H1 (cell line): Measurements from ENCODE around the gene MMD. TPM values are rescaled to one million over a fixed set of nuclear protein-coding genes. Genes with fewer than 3 reads are reported as not detected.

Experiments used
- CTCF ChIA-PET: fragments of 300-600 bp; sonication (Branson Sonifier 250); formaldehyde crosslinking; loops from one replicate; lab custom pipeline; 2021; ENCODE audit not compliant: partially characterized antibody; lab: Charles Lee
- POLR2A ChIA-PET: fragments of 300-600 bp; sonication (Branson Sonifier 250); formaldehyde crosslinking; loops from one replicate; lab custom pipeline; 2021; ENCODE audit warnings: inconsistent platforms; ENCODE audit not compliant: partially characterized antibody; lab: Charles Lee
- DNase-seq, 2 experiments: peaks; one replicate each; pipeline versions ENCODE4 v3.0.0 to v3.0.0-alpha.2; 2010 to 2022; ENCODE audit warnings: low spot score in 2 of 2, low read depth in 1 of 2, mixed read lengths in 1 of 2
- FAIRE-seq: peaks from 2 replicates; lab custom pipeline; 2011; peaks lifted over from hg19 to GRCh38; lab: Jason Lieb, UNC
- H2AFZ ChIP-seq: 2 replicates; pipeline ENCODE4 v1.8.1; 2012; ENCODE audit warnings: low read length, inconsistent platforms
- H2AK5ac ChIP-seq: 2 replicates; pipeline ENCODE4 v1.6.1; 2013; ENCODE audit warnings: low read depth, low read length
- H2BK120ac ChIP-seq: replicated peaks from 2 replicates; pipeline ENCODE3; 2013; ENCODE audit warnings: low read depth, low read length, inconsistent platforms
- H2BK12ac ChIP-seq: 2 replicates; pipeline ENCODE4 v1.6.1; 2013; ENCODE audit warnings: low read depth, low read length
- H2BK15ac ChIP-seq: 2 replicates; pipeline ENCODE4 v1.6.1; 2013; ENCODE audit warnings: low read length
- H2BK20ac ChIP-seq: 2 replicates; pipeline ENCODE4 v1.6.1; 2013; ENCODE audit warnings: low read length
- H2BK5ac ChIP-seq: 2 replicates; pipeline ENCODE4 v1.6.1; 2013; ENCODE audit warnings: low read depth, low read length
- H3K14ac ChIP-seq: 2 replicates; pipeline ENCODE4 v1.6.1; 2013; ENCODE audit warnings: inconsistent platforms; ENCODE audit not compliant: insufficient read length
- H3K18ac ChIP-seq: 2 replicates; pipeline ENCODE4 v1.6.1; 2013; ENCODE audit warnings: low read length; ENCODE audit errors: extremely low read depth
- H3K23ac ChIP-seq: 2 replicates; pipeline ENCODE4 v1.6.1; 2013; ENCODE audit warnings: inconsistent platforms; ENCODE audit not compliant: insufficient read length
- H3K23me2 ChIP-seq: 2 replicates; pipeline ENCODE4 v1.6.1; 2013; ENCODE audit warnings: low read depth, low read length
- H3K27ac ChIP-seq: 2 replicates; pipeline ENCODE4 v1.6.1; 2011; ENCODE audit warnings: low read depth, low read length, inconsistent platforms
- H3K27me3 ChIP-seq, 4 experiments: replicated peaks in 1 of 4; 1 replicate in 1 of 4; 2 replicates in 3 of 4; pipeline versions ENCODE4 v1.6.1 to v1.8.1; 2011 to 2013; ENCODE audit warnings: low read length in 3 of 4, mild to moderate bottlenecking in 3 of 4, inconsistent platforms in 2 of 4, mixed read lengths in 2 of 4, moderate library complexity in 1 of 4; ENCODE audit not compliant: control insufficient read depth in 3 of 4, insufficient read depth in 3 of 4; ENCODE audit errors: extremely low read depth in 1 of 4
- H3K36me3 ChIP-seq, 4 experiments: 2 replicates each; pipeline versions ENCODE4 v1.6.1 to v1.8.1; 2011 to 2013; ENCODE audit warnings: mild to moderate bottlenecking in 4 of 4, low read length in 3 of 4, moderate library complexity in 2 of 4, control low read depth in 1 of 4, inconsistent platforms in 1 of 4; ENCODE audit not compliant: insufficient read depth in 4 of 4, control insufficient read depth in 2 of 4
- H3K4ac ChIP-seq: replicated peaks from 2 replicates; pipeline ENCODE3; 2013; ENCODE audit warnings: low read length, low read depth, mixed read lengths, inconsistent platforms; ENCODE audit not compliant: insufficient read length
- H3K4me1 ChIP-seq, 4 experiments: replicated peaks in 1 of 4; 1 replicate in 1 of 4; 2 replicates in 3 of 4; pipeline versions ENCODE4 v1.6.1 to v1.8.1; 2011 to 2013; ENCODE audit warnings: low read length in 3 of 4, inconsistent platforms in 2 of 4, mixed read lengths in 1 of 4; ENCODE audit not compliant: insufficient read depth in 4 of 4, control insufficient read depth in 3 of 4
- H3K4me2 ChIP-seq, 2 experiments: 2 replicates each; pipeline versions ENCODE4 v1.6.1 to v1.8.1; 2011 to 2013; ENCODE audit warnings: low read depth in 2 of 2, low read length in 2 of 2, control low read depth in 1 of 2, inconsistent platforms in 1 of 2, mild to moderate bottlenecking in 1 of 2; ENCODE audit not compliant: insufficient read depth in 1 of 2
- H3K4me3 ChIP-seq, 4 experiments: fragments of 200-600, 300-600 bp in 1 of 4; sonication (generic), shearing (Covaris generic), sonication (Bioruptor Twin) in 1 of 4; 2 replicates each; pipeline versions ENCODE4 v1.5.1 to v1.8.1; 2011 to 2016; ENCODE audit warnings: low read length in 4 of 4, low read depth in 3 of 4, control low read depth in 2 of 4, inconsistent platforms in 2 of 4, mild to moderate bottlenecking in 2 of 4, mixed read lengths in 1 of 4, moderate library complexity in 1 of 4; ENCODE audit not compliant: insufficient read depth in 2 of 4; ENCODE audit errors: extremely low read depth in 1 of 4
- H3K56ac ChIP-seq: replicated peaks from 2 replicates; pipeline ENCODE3; 2013; ENCODE audit warnings: low read depth, mild to moderate bottlenecking, mixed read lengths, low read length, inconsistent platforms; ENCODE audit not compliant: insufficient read length
- H3K79me1 ChIP-seq: 2 replicates; pipeline ENCODE4 v1.6.1; 2013; ENCODE audit warnings: low read depth, low read length, control low read depth
- H3K79me2 ChIP-seq, 2 experiments: 2 replicates each; pipeline versions ENCODE4 v1.6.1 to v1.8.1; 2012 to 2013; ENCODE audit warnings: low read length in 2 of 2, mild to moderate bottlenecking in 2 of 2, inconsistent platforms in 1 of 2; ENCODE audit not compliant: insufficient read depth in 2 of 2, control insufficient read depth in 1 of 2
- H3K9ac ChIP-seq, 4 experiments: replicated peaks in 1 of 4; 1 replicate in 1 of 4; 2 replicates in 3 of 4; pipeline versions ENCODE4 v1.6.1 to v1.8.1; 2011 to 2013; ENCODE audit warnings: low read depth in 3 of 4, low read length in 3 of 4, control low read depth in 2 of 4, mild to moderate bottlenecking in 2 of 4, moderate library complexity in 2 of 4, inconsistent platforms in 1 of 4; ENCODE audit errors: extremely low read depth in 1 of 4
- H3K9me3 ChIP-seq, 2 experiments: 2 replicates each; pipeline versions ENCODE4 v1.6.1 to v1.8.1; 2012 to 2013; ENCODE audit warnings: mild to moderate bottlenecking in 2 of 2, moderate library complexity in 2 of 2, control low read depth in 1 of 2, inconsistent platforms in 1 of 2, low read depth in 1 of 2, low read length in 1 of 2, mixed read lengths in 1 of 2; ENCODE audit not compliant: insufficient read depth in 2 of 2
- H4K20me1 ChIP-seq, 2 experiments: replicated peaks in 1 of 2; 2 replicates each; pipeline versions ENCODE3 to v1.8.1; 2011 to 2013; ENCODE audit warnings: inconsistent platforms in 2 of 2, low read length in 2 of 2, mild to moderate bottlenecking in 1 of 2; ENCODE audit not compliant: insufficient read depth in 2 of 2, control insufficient read depth in 1 of 2
- H4K5ac ChIP-seq: 2 replicates; pipeline ENCODE4 v1.6.1; 2013; ENCODE audit warnings: low read length, low read depth, mixed read lengths, inconsistent platforms; ENCODE audit not compliant: insufficient read length
- H4K8ac ChIP-seq: 2 replicates; pipeline ENCODE4 v1.8.0; 2013; ENCODE audit warnings: mild to moderate bottlenecking, moderate library complexity, low read length, inconsistent platforms; ENCODE audit not compliant: insufficient read depth; ENCODE audit errors: extremely low read depth
- H4K91ac ChIP-seq: replicated peaks from 2 replicates; pipeline ENCODE3; 2013; ENCODE audit warnings: low read length, mixed read lengths, inconsistent platforms; ENCODE audit not compliant: insufficient read length
- CREB1 ChIP-seq: IDR thresholded peaks from 2 replicates; pipeline ENCODE4 v1.6.1; 2012; ENCODE audit warnings: inconsistent platforms
- GTF2F1 ChIP-seq: IDR thresholded peaks from 2 replicates; pipeline ENCODE4 v1.6.1; 2012; ENCODE audit warnings: low read depth, low read length, improper control_type of control experiment, borderline replicate concordance
- SAP30 ChIP-seq: fragments of 300-600 bp; sonication (generic); IDR thresholded peaks from 2 replicates; pipeline ENCODE4 v1.7.1; 2012; ENCODE audit warnings: low read length, moderate library complexity, mild to moderate bottlenecking, inconsistent platforms; ENCODE audit not compliant: insufficient read depth, insufficient replicate concordance
- SP1 ChIP-seq: IDR thresholded peaks from 2 replicates; pipeline ENCODE4 v1.6.1; 2011; ENCODE audit warnings: low read depth, low read length
- SRF ChIP-seq: IDR thresholded peaks from 2 replicates; pipeline ENCODE4 v1.6.1; 2011; ENCODE audit warnings: mild to moderate bottlenecking, low read depth, low read length, moderate library complexity
- YY1 ChIP-seq: IDR thresholded peaks from 2 replicates; pipeline ENCODE4 v1.6.1; 2011; ENCODE audit warnings: low read depth, mild to moderate bottlenecking, low read length
- WGBS, 2 experiments: shearing (Covaris generic) in 1 of 2; methylation state at CpG; one replicate each; pipeline versions ENCODE4 v1.1.6 to v1.1.7; 2013 to 2015; ENCODE audit warnings: low lambda C conversion rate in 2 of 2, mixed read lengths in 2 of 2, inconsistent platforms in 1 of 2, low coverage in 1 of 2, missing lambda C conversion rate in 1 of 2; ENCODE audit not compliant: insufficient replicate concordance in 2 of 2, insufficient coverage in 1 of 2, insufficient read length in 1 of 2; ENCODE audit errors: extremely low coverage in 1 of 2, missing lambda C conversion rate in 1 of 2; 5-methylcytosine and 5-hydroxymethylcytosine counted together
- polyA plus RNA-seq, 7 experiments: library from polyadenylated mRNA; depleted of rRNA in 3 of 7; stranded (reverse) in 5 of 7; unstranded in 2 of 7; fragments of >200 nt in 5 of 7; fragments of 200-250 nt in 2 of 7; gene quantifications; 1 replicate in 5 of 7; 2 replicates in 1 of 7; 4 replicates in 1 of 7; pipeline versions ENCODE4 v1.2.1 to v1.2.3, GENCODE V29; 2011 to 2013; ENCODE audit warnings: missing spikeins in 2 of 7, mixed read lengths in 2 of 7
- total RNA-seq: library from RNA; stranded (reverse); fragmentation: NEBNext Ultra II Directional; extraction: Animal tissue kit (Norgen Biotek cat#: 25700); gene quantifications from 2 replicates; pipeline ENCODE4 v1.2.1, GENCODE V29; 2021
- TF ChIP-seq, protein P1 (sequence below), 3 experiments: IDR thresholded peaks; 1 replicate in 2 of 3; 2 replicates in 1 of 3; pipeline versions ENCODE4 v1.5.1 to v1.6.1; 2011; ENCODE audit warnings: low read length in 3 of 3, mild to moderate bottlenecking in 3 of 3, inconsistent platforms in 2 of 3, low read depth in 1 of 3, moderate library complexity in 1 of 3; ENCODE audit not compliant: insufficient read depth in 1 of 3; ENCODE audit errors: control extremely low read depth in 1 of 3

Gene MMD
- total and polyA plus RNA-seq, 2 of the 8 experiments (the other 6 are each of a cell fraction or from before 2014, with no cell fraction given), result 28.2 to 37.8 TPM

DNA sequence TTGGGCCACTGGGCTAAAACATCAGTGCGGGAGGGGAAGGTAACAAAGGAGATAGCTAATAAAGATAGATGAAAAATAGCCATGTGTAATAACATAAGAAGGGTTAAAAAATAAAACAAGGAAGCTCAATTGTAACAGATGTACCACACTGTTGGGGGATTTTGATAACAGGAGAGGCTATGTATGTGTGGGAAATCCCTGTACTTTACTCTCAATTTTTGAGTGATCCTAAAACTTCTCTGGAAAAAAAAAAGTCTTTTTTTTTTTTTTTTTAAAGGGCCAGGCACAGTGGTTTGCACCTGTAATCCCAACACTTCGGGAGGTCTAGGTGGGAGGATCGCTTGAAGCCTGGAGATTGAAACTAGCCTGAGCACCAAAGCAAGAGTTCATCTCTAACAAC lies 1.9 kb upstream of the MMD start:
- no peak overlapping the region for H2BK5ac ChIP-seq
- no peaks in the 10 kb centered on the region; a peak in 1 of 7 replicates for H3K27me3 ChIP-seq
- H3K4me1 ChIP-seq, result peaks cover 3 to 7% (median 5%) of the 10 kb centered on the region in 4 experiments; a peak in 5 of 7 replicates
- H3K4ac ChIP-seq, result peak overlapping the region; percentile 13
- H4K20me1 ChIP-seq, result peaks cover 0 to 2% of the 10 kb centered on the region in 2 experiments
- H2AFZ ChIP-seq, result no peak overlapping the region
- ChIA-PET POLR2A (no interaction called here), CTCF (no interaction called here)
- no peak overlapping the region for H2BK20ac ChIP-seq
- peaks cover 13 to 25% of the 10 kb centered on the region in 2 experiments for H3K79me2 ChIP-seq
- no peak overlapping the region for H2BK120ac ChIP-seq
- 98% methylated on average over 3 of the region's 3 CpGs; no CpG with 5 or more reads in 1 of the 2 experiments for WGBS, 2 experiments
- peaks cover 2% of the 10 kb centered on the region; the same call in 1 of the 2 replicates for H3K79me1 ChIP-seq
- no peak overlapping the region for H3K23ac ChIP-seq
- H2BK12ac ChIP-seq, result no peak overlapping the region
- FAIRE-seq (no peak), DNase-seq (no peak)
- no peak overlapping the region for H2AK5ac ChIP-seq
- H4K8ac ChIP-seq, result no peak overlapping the region
- no peaks in the 10 kb centered on the region; a peak in 1 of 8 replicates for H3K36me3 ChIP-seq
- H3K9me3 ChIP-seq, result no peaks in the 10 kb centered on the region
- H3K23me2 ChIP-seq, result peaks cover 8% of the 10 kb centered on the region
- H3K4me3 ChIP-seq, result no peak overlapping the region
- no peak overlapping the region for H3K14ac ChIP-seq
- H3K4me2 ChIP-seq, result no peak overlapping the region
- no peak overlapping the region for H3K56ac ChIP-seq
- H3K27ac ChIP-seq, result no peak overlapping the region
- no peak overlapping the region for H3K18ac ChIP-seq
- H2BK15ac ChIP-seq, result no peak overlapping the region
- no peak overlapping the region; a peak in 1 of 7 replicates for H3K9ac ChIP-seq
- no peak overlapping the region for H4K91ac ChIP-seq
- no peak for TF ChIP-seq SRF
- TF ChIP-seq YY1, result no peak
- TF ChIP-seq SP1, result no peak
- TF ChIP-seq, protein P1, sequence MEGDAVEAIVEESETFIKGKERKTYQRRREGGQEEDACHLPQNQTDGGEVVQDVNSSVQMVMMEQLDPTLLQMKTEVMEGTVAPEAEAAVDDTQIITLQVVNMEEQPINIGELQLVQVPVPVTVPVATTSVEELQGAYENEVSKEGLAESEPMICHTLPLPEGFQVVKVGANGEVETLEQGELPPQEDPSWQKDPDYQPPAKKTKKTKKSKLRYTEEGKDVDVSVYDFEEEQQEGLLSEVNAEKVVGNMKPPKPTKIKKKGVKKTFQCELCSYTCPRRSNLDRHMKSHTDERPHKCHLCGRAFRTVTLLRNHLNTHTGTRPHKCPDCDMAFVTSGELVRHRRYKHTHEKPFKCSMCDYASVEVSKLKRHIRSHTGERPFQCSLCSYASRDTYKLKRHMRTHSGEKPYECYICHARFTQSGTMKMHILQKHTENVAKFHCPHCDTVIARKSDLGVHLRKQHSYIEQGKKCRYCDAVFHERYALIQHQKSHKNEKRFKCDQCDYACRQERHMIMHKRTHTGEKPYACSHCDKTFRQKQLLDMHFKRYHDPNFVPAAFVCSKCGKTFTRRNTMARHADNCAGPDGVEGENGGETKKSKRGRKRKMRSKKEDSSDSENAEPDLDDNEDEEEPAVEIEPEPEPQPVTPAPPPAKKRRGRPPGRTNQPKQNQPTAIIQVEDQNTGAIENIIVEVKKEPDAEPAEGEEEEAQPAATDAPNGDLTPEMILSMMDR (IDR thresholded peaks at IDR 0.05; ENCODE audit: control extremely low read depth in 1 of 3, insufficient read depth in 1 of 3, low read depth in 1 of 3, low read length in 3 of 3), result no peak
- TF ChIP-seq SAP30, result no peak
- TF ChIP-seq CREB1, result no peak
- TF ChIP-seq GTF2F1, result no peak
- H4K5ac ChIP-seq, result no peak overlapping the region
